ENCODE measurements around the gene CLMP. TPM values are rescaled to one million over a fixed set of nuclear protein-coding genes. Genes with fewer than 3 reads are reported as not detected.
A peak's percentile ranks its signal among the peaks of the same experiment; 100 is the strongest.

The CLMP gene
- total and polyA plus RNA-seq, 4 donors = 8.2 to 107 (median 47.4) TPM

DNA sequence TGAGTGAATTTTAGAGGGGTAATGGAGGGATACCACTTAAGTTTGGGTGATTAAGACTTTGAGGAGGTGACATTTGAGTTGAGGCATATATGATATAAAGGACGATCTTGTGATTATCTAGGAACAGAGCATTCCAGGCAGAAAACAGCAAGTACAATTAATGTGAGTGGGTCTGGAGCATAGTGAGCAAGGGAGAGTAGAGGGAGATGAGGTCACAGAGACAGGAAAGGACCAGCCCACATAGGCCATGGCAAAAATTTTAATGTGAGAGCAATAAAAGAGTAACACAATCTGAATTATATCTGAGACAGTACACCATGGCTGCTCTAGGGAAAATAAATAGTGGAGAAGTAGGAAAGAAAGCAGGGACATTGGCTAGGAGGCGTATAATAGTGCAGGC, 118.6 kb downstream of the CLMP start:
- WGBS, 2 donors = 82 to 91% methylated on average over 2 of the region's 2 CpGs

DNA sequence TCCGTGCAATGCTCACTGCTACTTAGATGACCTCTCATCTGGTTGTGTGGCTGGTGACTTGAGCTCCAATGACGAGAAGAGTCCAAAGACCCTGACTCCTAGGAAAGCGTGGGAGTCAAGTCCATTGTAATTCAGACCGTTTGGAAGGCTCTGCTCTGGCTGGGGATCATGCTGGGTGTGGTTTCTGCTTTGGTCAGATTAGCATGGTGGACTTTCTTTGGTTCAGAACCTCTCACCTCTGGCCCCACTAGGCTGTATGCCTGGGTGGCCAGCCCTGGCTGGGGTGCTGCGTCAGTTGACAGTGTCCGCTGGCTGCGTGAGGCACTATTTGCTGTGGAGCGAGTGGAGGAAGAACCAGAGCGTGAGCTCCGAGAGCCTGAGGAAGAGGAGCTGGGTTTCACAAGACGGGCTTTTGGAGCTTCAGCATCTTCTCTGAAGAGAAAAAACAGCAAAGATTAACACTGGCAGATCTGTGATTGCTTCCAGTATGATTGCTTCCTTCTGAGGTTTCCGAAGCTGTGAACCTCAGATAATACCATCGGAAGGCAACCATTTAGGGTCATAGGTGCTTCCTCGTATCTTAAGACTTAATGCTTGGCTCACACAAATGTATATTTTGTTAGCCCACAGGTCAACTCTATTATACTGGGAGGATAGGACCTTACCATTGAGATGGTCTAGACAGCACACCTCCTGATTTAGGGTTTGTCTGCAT, 121.5 kb downstream of the CLMP start:
- Histone ChIP-seq H3K36me3 (ENCODE audit: control insufficient read depth in 1 of 2, insufficient read depth in 2 of 2, low read length in 1 of 2) (peaks cover 0 to 2% of the 10 kb centered on the region in 2 donors), H3K9me3 (ENCODE audit: control insufficient read depth, low read length) (no peaks in the 10 kb centered on the region), H3K4me1 (ENCODE audit: control insufficient read depth in 1 of 2, insufficient read depth in 2 of 2, low read length in 2 of 2) (no peaks in the 10 kb centered on the region), H3K27me3 (ENCODE audit: control insufficient read depth in 1 of 2, insufficient read depth in 2 of 2, low read length in 1 of 2) (no peaks in the 10 kb centered on the region), H3K27ac (ENCODE audit: low read depth in 1 of 2, low read length in 2 of 2) (no peak overlapping the region), H3K4me3 (ENCODE audit: low read length in 2 of 2) (no peak overlapping the region)
- WGBS, 2 donors = 90 to 91% methylated on average over 14 of the region's 14 CpGs
- intact Hi-C loops (cut with DNase I) = no loop called here
- ATAC-seq (ENCODE audit: low FRiP score) (peak; percentile 11), DNase-seq (no peak)

More for the DNA sequence above, 118.6 kb downstream of the CLMP start:
- Histone ChIP-seq H3K27ac (ENCODE audit: low read depth in 1 of 2, low read length in 2 of 2) (no peak overlapping the region), H3K4me3 (ENCODE audit: low read length in 2 of 2) (no peak overlapping the region), H3K36me3 (ENCODE audit: control insufficient read depth in 1 of 2, insufficient read depth in 2 of 2, low read length in 1 of 2) (no peaks in the 10 kb centered on the region), H3K4me1 (ENCODE audit: control insufficient read depth in 1 of 2, insufficient read depth in 2 of 2, low read length in 2 of 2) (no peaks in the 10 kb centered on the region), H3K9me3 (ENCODE audit: control insufficient read depth, low read length) (no peaks in the 10 kb centered on the region), H3K27me3 (ENCODE audit: control insufficient read depth in 1 of 2, insufficient read depth in 2 of 2, low read length in 1 of 2) (no peaks in the 10 kb centered on the region)
- intact Hi-C loops (cut with DNase I) = no loop called here
- ATAC-seq (ENCODE audit: low FRiP score) = no peak
- DNase-seq = no peak

DNA sequence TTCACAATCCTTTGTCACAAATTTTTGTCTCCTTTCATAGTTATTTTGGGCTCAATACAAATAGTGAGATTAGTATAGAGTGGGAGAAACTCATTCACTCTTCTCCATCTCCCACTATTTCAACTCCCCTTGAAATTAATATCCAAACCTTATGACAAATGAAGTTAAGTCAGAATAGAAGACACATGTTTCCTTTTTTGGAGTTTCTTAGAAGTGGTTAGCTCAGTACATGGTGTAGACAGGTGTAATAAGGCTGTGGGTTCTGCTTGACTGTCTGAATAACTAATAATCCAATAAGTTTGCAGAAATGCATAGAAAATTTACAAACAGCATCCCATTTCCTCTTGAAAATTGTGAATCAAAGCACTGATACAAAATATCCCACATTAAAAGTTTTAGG, 122.3 kb downstream of the CLMP start:
- intact Hi-C loops (cut with DNase I) = no loop called here
- Histone ChIP-seq H3K27me3 (ENCODE audit: control insufficient read depth in 1 of 2, insufficient read depth in 2 of 2, low read length in 1 of 2) (no peaks in the 10 kb centered on the region), H3K4me3 (ENCODE audit: low read length in 2 of 2) (no peak overlapping the region), H3K36me3 (ENCODE audit: control insufficient read depth in 1 of 2, insufficient read depth in 2 of 2, low read length in 1 of 2) (peaks cover 0 to 2% of the 10 kb centered on the region in 2 donors), H3K9me3 (ENCODE audit: control insufficient read depth, low read length) (no peaks in the 10 kb centered on the region), H3K27ac (ENCODE audit: low read depth in 1 of 2, low read length in 2 of 2) (no peak overlapping the region), H3K4me1 (ENCODE audit: control insufficient read depth in 1 of 2, insufficient read depth in 2 of 2, low read length in 2 of 2) (no peaks in the 10 kb centered on the region)
- DNase-seq (no peak), ATAC-seq (ENCODE audit: low FRiP score) (no peak)

DNA sequence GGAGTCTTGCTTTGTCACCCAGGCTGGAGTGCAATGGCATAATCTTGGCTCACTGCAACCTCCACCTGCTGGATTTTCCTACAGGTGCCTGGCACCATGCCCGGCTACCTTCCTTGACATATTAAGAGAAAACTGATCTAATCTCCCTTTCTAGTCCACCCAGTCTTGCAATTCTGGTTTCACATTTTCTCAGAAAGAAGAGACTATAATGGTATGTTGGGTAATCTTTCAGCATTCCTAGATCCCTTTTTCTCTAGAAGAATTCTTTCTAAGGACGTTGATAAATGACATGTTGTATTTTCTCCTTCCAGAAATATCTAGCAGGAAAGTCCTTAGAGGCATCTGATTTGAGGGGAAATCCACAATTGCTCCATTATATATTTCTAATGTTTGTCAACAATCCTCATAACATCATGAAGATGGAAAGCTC, 122.7 kb downstream of the CLMP start:
- Histone ChIP-seq H3K27me3 (ENCODE audit: control insufficient read depth in 1 of 2, insufficient read depth in 2 of 2, low read length in 1 of 2) (no peaks in the 10 kb centered on the region), H3K36me3 (ENCODE audit: control insufficient read depth in 1 of 2, insufficient read depth in 2 of 2, low read length in 1 of 2) (peaks cover 0 to 2% of the 10 kb centered on the region in 2 donors), H3K9me3 (ENCODE audit: control insufficient read depth, low read length) (no peaks in the 10 kb centered on the region), H3K27ac (ENCODE audit: low read depth in 1 of 2, low read length in 2 of 2) (no peak overlapping the region), H3K4me1 (ENCODE audit: control insufficient read depth in 1 of 2, insufficient read depth in 2 of 2, low read length in 2 of 2) (no peaks in the 10 kb centered on the region), H3K4me3 (ENCODE audit: low read length in 2 of 2) (no peak overlapping the region)
- ATAC-seq (ENCODE audit: low FRiP score) (no peak), DNase-seq (no peak)
- WGBS, 2 donors = 63 to 64% methylated on average over 2 of the region's 2 CpGs
- intact Hi-C loops (cut with DNase I) = no loop called here

DNA sequence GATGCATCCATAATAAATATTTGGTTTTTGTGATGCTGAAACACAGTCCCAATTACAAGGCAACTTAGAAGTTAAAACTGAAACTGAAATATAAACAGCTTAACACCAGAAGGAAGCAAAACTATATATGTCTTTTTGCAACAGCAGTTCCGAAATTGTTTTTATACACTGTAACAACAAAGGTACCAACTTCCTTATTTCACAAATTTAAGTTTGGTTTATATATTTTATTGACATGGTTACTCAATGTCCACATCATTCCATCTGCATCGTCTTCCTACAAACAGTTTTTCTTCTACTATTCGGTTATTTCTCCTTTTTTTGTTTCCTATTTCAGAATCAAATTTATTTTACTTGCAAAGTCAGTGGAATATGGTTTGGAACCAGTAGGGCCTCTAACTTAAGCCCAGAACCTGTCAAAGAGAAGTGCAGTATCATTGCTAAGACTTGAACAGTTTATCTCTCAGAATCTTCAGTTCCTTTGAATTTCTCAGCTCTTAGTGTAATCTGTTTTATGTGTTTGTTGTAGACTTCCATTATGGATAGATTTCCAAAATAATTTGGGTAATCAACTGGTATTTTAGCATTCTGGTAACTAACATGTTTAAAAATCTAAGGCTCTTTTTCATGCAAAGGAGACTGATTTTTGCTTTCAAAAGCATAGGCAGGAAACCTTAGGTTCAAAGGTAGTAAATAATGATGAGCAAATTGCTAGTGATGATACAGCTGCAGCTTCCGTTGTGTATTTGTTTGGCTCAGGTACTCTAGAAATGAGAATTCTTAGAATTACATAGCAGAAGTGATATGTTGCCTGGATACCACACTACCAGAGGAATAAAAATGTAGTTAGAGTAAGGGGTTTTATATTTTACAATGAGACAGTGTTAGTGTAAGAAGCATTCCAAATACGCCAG, 124.9 kb downstream of the CLMP start:
- H3K4me1 ChIP-seq (ENCODE audit: control insufficient read depth in 1 of 2, insufficient read depth in 2 of 2, low read length in 2 of 2) = no peaks in the 10 kb centered on the region

DNA sequence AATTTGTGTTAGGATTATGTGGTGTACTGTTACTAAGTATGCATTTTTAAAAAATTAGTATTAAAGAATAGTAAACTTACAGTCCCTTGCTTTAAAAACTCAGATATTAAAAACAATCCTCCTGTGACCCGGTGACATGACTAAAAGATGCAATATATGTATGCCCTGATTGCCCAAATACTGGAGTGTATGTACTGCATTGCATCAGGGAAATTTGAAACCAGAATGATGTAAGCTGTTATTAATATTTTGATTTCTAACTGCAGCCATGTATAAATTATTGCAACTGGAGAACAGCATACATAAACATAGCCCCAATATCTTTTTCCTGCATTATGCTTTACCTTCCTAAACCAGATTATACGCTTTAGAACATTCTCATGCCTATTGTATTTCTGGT, 129.4 kb downstream of the CLMP start:
- Histone ChIP-seq H3K36me3 (ENCODE audit: control insufficient read depth in 1 of 2, insufficient read depth in 2 of 2, low read length in 1 of 2) (no peaks in the 10 kb centered on the region), H3K4me3 (ENCODE audit: low read length in 2 of 2) (no peak overlapping the region), H3K27ac (ENCODE audit: low read depth in 1 of 2, low read length in 2 of 2) (no peak overlapping the region), H3K4me1 (ENCODE audit: control insufficient read depth in 1 of 2, insufficient read depth in 2 of 2, low read length in 2 of 2) (peaks cover 0 to 2% of the 10 kb centered on the region in 2 donors), H3K9me3 (ENCODE audit: control insufficient read depth, low read length) (no peaks in the 10 kb centered on the region), H3K27me3 (ENCODE audit: control insufficient read depth in 1 of 2, insufficient read depth in 2 of 2, low read length in 1 of 2) (no peaks in the 10 kb centered on the region)
- intact Hi-C loops (cut with DNase I) = no loop called here
- no peak for ATAC-seq (ENCODE audit: low FRiP score)
- DNase-seq = no peak
- 69 to 74% methylated on average over 2 of the region's 2 CpGs for WGBS, 2 donors

More for the DNA sequence above, 124.9 kb downstream of the CLMP start:
- no peaks in the 10 kb centered on the region for H3K9me3 ChIP-seq (ENCODE audit: control insufficient read depth, low read length)
- peaks cover 0 to 2% of the 10 kb centered on the region in 2 donors for H3K36me3 ChIP-seq (ENCODE audit: control insufficient read depth in 1 of 2, insufficient read depth in 2 of 2, low read length in 1 of 2)
- intact Hi-C loops (cut with DNase I) = no loop called here
- ATAC-seq (ENCODE audit: low FRiP score) (no peak), DNase-seq (no peak)
- no peak overlapping the region for H3K27ac ChIP-seq (ENCODE audit: low read depth in 1 of 2, low read length in 2 of 2)
- H3K4me3 ChIP-seq (ENCODE audit: low read length in 2 of 2) = no peak overlapping the region
- no peaks in the 10 kb centered on the region for H3K27me3 ChIP-seq (ENCODE audit: control insufficient read depth in 1 of 2, insufficient read depth in 2 of 2, low read length in 1 of 2)
- WGBS, 2 donors = 68 to 72% methylated on average over 5 of the region's 5 CpGs

DNA sequence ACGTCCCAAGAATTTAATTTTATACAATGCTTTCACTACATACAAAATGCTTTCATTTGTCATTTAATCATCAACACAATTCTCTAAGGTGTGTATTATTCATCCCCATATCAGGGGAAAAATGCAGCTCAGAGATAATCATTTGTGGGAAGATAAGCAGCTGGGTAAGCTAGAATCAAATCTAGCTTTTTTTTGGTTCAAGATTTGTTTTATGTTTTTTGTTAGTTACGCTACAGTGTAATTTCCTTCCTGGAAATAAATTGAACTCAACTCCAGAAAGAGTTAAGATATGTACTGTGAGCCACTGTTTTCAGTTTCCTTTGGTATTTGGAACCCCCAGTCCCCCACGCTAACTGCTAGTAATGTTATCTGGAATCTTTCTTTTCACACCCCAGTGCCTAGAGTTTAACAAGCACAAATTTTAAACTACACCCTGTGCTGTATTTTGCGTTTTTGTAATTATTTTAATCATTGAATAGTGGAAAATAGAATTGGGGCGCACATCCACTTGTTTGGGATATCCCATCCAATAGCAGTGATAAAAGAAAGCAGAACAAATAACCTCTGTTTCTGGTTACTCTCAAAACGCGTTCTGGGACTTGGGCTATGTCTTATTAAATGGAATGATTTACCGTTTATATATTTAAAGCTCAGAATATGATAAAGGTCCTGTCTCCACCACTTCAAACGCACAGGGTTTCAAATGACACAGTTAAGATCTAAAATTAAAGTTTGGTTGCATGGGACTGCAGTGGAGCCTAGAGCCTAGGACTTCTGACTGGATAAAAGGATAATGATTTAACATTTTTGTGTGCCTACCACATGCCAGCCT, 131.0 kb downstream of the CLMP start:
- Histone ChIP-seq H3K36me3 (ENCODE audit: control insufficient read depth in 1 of 2, insufficient read depth in 2 of 2, low read length in 1 of 2) (no peaks in the 10 kb centered on the region), H3K4me3 (ENCODE audit: low read length in 2 of 2) (peak overlapping the region; percentile 6 to 69), H3K27ac (ENCODE audit: low read depth in 1 of 2, low read length in 2 of 2) (peak overlapping the region; percentile 61 to 100), H3K27me3 (ENCODE audit: control insufficient read depth in 1 of 2, insufficient read depth in 2 of 2, low read length in 1 of 2) (no peaks in the 10 kb centered on the region), H3K9me3 (ENCODE audit: control insufficient read depth, low read length) (no peaks in the 10 kb centered on the region), H3K4me1 (ENCODE audit: control insufficient read depth in 1 of 2, insufficient read depth in 2 of 2, low read length in 2 of 2) (peaks cover 0 to 2% of the 10 kb centered on the region in 2 donors)
- no peak for ATAC-seq (ENCODE audit: low FRiP score)
- intact Hi-C loops (cut with DNase I) = no loop called here
- WGBS, 2 donors = 4 to 11% methylated on average over 9 of the region's 9 CpGs
- no peak for DNase-seq

Data from aorta (tissue), 5 donors.